ENCODE results near the gene GOT1. TPM values are rescaled to one million over a fixed set of nuclear protein-coding genes. Genes with fewer than 3 reads are reported as not detected.

Gene GOT1
- total and polyA plus RNA-seq, 2 experiments from 2014 or later: 36.8 to 37.7 TPM

DNA sequence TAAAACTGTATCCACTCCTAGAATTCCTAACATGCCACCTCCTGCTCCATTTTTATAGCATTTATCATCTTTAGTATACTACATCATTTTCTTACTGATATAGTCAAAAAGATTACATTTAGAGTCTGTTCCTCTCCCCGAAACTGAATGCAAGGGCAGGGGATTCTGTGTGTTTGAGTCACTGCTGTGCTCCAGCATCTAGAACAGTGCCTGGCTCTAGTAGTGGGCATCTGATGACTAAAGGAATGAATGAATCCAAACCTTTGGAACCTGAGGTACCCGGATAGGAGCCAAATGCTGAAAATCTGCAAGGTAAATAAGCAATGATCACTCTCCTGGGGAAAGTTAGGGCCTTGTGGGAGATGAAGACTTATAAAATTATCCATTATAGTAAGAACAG is 18.9 kb downstream of the GOT1 start:
- Histone ChIP-seq H3K4me2 (no peak overlapping the region), H4K20me1 (replicated peaks; ENCODE audit: insufficient read depth) (peaks cover 14% of the 10 kb centered on the region), H3K4me1 (ENCODE audit: insufficient read depth) (no peaks in the 10 kb centered on the region), H3K79me2 (replicated peaks; ENCODE audit: insufficient read depth) (peaks cover 16% of the 10 kb centered on the region), H2AFZ (no peak overlapping the region), H3F3A (replicated peaks; ENCODE audit: low read depth) (no peaks in the 10 kb centered on the region), H3K27me3 (ENCODE audit: insufficient read depth) (no peaks in the 10 kb centered on the region), H3K9me2 (ENCODE audit: insufficient read depth) (no peaks in the 10 kb centered on the region), H3K4me3 (no peak overlapping the region), H3K27ac (ENCODE audit: low read depth) (no peak overlapping the region), H3K36me3 (ENCODE audit: insufficient read depth) (no peaks in the 10 kb centered on the region)
- peaks cover 5% of the 10 kb centered on the region for H3K27me3 Mint-ChIP-seq (ENCODE audit: insufficient read depth, low read depth, poor library complexity)
- H3K4me1 Mint-ChIP-seq: peaks cover 13% of the 10 kb centered on the region; the same call in 2 of the 3 replicates
- peaks cover 6% of the 10 kb centered on the region; the same call in 2 of the 3 replicates for H3K36me3 Mint-ChIP-seq (ENCODE audit: low read depth)
- H3K4me3 Mint-ChIP-seq: no peak overlapping the region
- ATAC-seq: no peak
- DNase-seq (ENCODE audit: low spot score): no peak
- H3K9me3 Mint-ChIP-seq: no peaks in the 10 kb centered on the region
- TF ChIP-seq ZNF114 (CRISPR knock-in tag; IDR thresholded peaks at IDR 0.05) (no peak), EZH2phosphoT487 (IDR thresholded peaks at IDR 0.05; ENCODE audit: unreplicated experiment) (no peak), POLR2AphosphoS5 (IDR thresholded peaks at IDR 0.05; ENCODE audit: low read depth) (no peak), CTCF (conservative IDR thresholded peaks at IDR 0.05; ENCODE audit: low read depth in 2 of 2) (no peak), ZNF331 (CRISPR knock-in tag; IDR thresholded peaks at IDR 0.05; ENCODE audit: low read depth) (no peak), REST (IDR thresholded peaks at IDR 0.05; ENCODE audit: unreplicated experiment) (no peak), CREB1 (CRISPR knock-in tag; IDR thresholded peaks at IDR 0.05; ENCODE audit: low read depth) (no peak), JUNB (IDR thresholded peaks at IDR 0.05; ENCODE audit: unreplicated experiment) (no peak), STAT1 (IDR thresholded peaks at IDR 0.05; ENCODE audit: unreplicated experiment) (no peak), NANOG (IDR thresholded peaks at IDR 0.05; ENCODE audit: borderline replicate concordance) (no peak), EZH2 (IDR thresholded peaks at IDR 0.05; ENCODE audit: low read depth, unreplicated experiment) (no peak)
- TF ChIP-seq, protein P1, sequence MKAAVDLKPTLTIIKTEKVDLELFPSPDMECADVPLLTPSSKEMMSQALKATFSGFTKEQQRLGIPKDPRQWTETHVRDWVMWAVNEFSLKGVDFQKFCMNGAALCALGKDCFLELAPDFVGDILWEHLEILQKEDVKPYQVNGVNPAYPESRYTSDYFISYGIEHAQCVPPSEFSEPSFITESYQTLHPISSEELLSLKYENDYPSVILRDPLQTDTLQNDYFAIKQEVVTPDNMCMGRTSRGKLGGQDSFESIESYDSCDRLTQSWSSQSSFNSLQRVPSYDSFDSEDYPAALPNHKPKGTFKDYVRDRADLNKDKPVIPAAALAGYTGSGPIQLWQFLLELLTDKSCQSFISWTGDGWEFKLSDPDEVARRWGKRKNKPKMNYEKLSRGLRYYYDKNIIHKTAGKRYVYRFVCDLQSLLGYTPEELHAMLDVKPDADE (IDR thresholded peaks at IDR 0.05): no peak
- TF ChIP-seq, protein P2, sequence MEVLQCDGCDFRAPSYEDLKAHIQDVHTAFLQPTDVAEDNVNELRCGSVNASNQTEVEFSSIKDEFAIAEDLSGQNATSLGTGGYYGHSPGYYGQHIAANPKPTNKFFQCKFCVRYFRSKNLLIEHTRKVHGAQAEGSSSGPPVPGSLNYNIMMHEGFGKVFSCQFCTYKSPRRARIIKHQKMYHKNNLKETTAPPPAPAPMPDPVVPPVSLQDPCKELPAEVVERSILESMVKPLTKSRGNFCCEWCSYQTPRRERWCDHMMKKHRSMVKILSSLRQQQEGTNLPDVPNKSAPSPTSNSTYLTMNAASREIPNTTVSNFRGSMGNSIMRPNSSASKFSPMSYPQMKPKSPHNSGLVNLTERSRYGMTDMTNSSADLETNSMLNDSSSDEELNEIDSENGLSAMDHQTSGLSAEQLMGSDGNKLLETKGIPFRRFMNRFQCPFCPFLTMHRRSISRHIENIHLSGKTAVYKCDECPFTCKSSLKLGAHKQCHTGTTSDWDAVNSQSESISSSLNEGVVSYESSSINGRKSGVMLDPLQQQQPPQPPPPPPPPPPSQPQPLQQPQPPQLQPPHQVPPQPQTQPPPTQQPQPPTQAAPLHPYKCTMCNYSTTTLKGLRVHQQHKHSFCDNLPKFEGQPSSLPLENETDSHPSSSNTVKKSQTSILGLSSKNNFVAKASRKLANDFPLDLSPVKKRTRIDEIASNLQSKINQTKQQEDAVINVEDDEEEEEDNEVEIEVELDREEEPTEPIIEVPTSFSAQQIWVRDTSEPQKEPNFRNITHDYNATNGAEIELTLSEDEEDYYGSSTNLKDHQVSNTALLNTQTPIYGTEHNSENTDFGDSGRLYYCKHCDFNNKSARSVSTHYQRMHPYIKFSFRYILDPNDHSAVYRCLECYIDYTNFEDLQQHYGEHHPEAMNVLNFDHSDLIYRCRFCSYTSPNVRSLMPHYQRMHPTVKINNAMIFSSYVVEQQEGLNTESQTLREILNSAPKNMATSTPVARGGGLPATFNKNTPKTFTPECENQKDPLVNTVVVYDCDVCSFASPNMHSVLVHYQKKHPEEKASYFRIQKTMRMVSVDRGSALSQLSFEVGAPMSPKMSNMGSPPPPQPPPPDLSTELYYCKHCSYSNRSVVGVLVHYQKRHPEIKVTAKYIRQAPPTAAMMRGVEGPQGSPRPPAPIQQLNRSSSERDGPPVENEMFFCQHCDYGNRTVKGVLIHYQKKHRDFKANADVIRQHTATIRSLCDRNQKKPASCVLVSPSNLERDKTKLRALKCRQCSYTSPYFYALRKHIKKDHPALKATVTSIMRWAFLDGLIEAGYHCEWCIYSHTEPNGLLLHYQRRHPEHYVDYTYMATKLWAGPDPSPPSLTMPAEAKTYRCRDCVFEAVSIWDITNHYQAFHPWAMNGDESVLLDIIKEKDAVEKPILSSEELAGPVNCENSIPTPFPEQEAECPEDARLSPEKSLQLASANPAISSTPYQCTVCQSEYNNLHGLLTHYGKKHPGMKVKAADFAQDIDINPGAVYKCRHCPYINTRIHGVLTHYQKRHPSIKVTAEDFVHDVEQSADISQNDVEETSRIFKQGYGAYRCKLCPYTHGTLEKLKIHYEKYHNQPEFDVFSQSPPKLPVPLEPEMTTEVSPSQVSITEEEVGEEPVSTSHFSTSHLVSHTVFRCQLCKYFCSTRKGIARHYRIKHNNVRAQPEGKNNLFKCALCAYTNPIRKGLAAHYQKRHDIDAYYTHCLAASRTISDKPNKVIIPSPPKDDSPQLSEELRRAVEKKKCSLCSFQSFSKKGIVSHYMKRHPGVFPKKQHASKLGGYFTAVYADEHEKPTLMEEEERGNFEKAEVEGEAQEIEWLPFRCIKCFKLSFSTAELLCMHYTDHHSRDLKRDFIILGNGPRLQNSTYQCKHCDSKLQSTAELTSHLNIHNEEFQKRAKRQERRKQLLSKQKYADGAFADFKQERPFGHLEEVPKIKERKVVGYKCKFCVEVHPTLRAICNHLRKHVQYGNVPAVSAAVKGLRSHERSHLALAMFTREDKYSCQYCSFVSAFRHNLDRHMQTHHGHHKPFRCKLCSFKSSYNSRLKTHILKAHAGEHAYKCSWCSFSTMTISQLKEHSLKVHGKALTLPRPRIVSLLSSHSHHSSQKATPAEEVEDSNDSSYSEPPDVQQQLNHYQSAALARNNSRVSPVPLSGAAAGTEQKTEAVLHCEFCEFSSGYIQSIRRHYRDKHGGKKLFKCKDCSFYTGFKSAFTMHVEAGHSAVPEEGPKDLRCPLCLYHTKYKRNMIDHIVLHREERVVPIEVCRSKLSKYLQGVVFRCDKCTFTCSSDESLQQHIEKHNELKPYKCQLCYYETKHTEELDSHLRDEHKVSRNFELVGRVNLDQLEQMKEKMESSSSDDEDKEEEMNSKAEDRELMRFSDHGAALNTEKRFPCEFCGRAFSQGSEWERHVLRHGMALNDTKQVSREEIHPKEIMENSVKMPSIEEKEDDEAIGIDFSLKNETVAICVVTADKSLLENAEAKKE (CRISPR knock-in tag; IDR thresholded peaks at IDR 0.05): no peak
- no peak overlapping the region for H3K27ac Mint-ChIP-seq
